Neutrophil (primary cell): ENCODE results near the gene PHLDB1.

Experiments used
- H3K27ac ChIP-seq: fragments of 200-600 bp; sonication (generic); 2 replicates; pipeline ENCODE4 v1.5.1; 2016; ENCODE audit warnings: mild to moderate bottlenecking, moderate library complexity
- H3K27me3 ChIP-seq: fragments of 200-600 bp; sonication (generic); 2 replicates; pipeline ENCODE4 v1.6.0; 2016; ENCODE audit warnings: mild to moderate bottlenecking
- H3K36me3 ChIP-seq: fragments of 200-600 bp; sonication (generic); 2 replicates; pipeline ENCODE4 v1.5.1; 2017
- H3K4me1 ChIP-seq, 2 experiments: fragments of 200-600 bp in 1 of 2; sonication (generic) in 1 of 2; 1 replicate in 1 of 2; 2 replicates in 1 of 2; pipeline versions ENCODE4 v1.5.1 to v1.6.1; 2013 to 2016; ENCODE audit warnings: low read depth in 1 of 2, low read length in 1 of 2, mild to moderate bottlenecking in 1 of 2, moderate library complexity in 1 of 2; ENCODE audit not compliant: control insufficient read depth in 1 of 2, insufficient read depth in 1 of 2
- H3K4me3 ChIP-seq, 2 experiments: fragments of 200-600 bp in 1 of 2; sonication (generic) in 1 of 2; 1 replicate in 1 of 2; 2 replicates in 1 of 2; pipeline ENCODE4 v1.5.1; 2013 to 2016; ENCODE audit warnings: low read depth in 1 of 2, low read length in 1 of 2, mild to moderate bottlenecking in 1 of 2, moderate library complexity in 1 of 2
- H3K9me3 ChIP-seq: fragments of 200-600 bp; sonication (generic); 2 replicates; pipeline ENCODE4 v1.5.1; 2016
- CTCF ChIP-seq: fragments of 200-600 bp; sonication (generic); IDR thresholded peaks from 2 replicates; pipeline ENCODE4 v1.5.1; 2016; ENCODE audit warnings: antibody characterized with exemption

The PHLDB1 gene

GRCh38 chr11:118648291-118648690 lies 40.9 kb downstream of the PHLDB1 start:
- no peaks in the 10 kb centered on the region for H3K36me3 ChIP-seq

GRCh38 chr11:118649941-118650340 lies 42.5 kb downstream of the PHLDB1 start:
- no peaks in the 10 kb centered on the region for H3K4me1 ChIP-seq
- TF ChIP-seq CTCF = no peak
- no peak overlapping the region for H3K4me3 ChIP-seq
- no peaks in the 10 kb centered on the region for H3K27me3 ChIP-seq
- no peaks in the 10 kb centered on the region for H3K9me3 ChIP-seq
- no peaks in the 10 kb centered on the region for H3K36me3 ChIP-seq
- H3K27ac ChIP-seq = no peak overlapping the region

More at GRCh38 chr11:118648291-118648690, 40.9 kb downstream of the PHLDB1 start:
- H3K9me3 ChIP-seq = no peaks in the 10 kb centered on the region
- no peaks in the 10 kb centered on the region for H3K27me3 ChIP-seq
- TF ChIP-seq CTCF = no peak
- no peaks in the 10 kb centered on the region for H3K4me1 ChIP-seq
- no peak overlapping the region for H3K4me3 ChIP-seq
- H3K27ac ChIP-seq = no peak overlapping the region

GRCh38 chr11:118650366-118650765 lies 43.0 kb downstream of the PHLDB1 start:
- no peaks in the 10 kb centered on the region for H3K36me3 ChIP-seq
- no peaks in the 10 kb centered on the region for H3K4me1 ChIP-seq
- no peaks in the 10 kb centered on the region for H3K9me3 ChIP-seq
- H3K27me3 ChIP-seq = no peaks in the 10 kb centered on the region
- no peak for TF ChIP-seq CTCF
- H3K4me3 ChIP-seq = no peak overlapping the region
- no peak overlapping the region for H3K27ac ChIP-seq

- Histone ChIP-seq H3K9me3 (no peaks in the 10 kb centered on the region), H3K27me3 (no peaks in the 10 kb centered on the region), H3K27ac (no peak overlapping the region), H3K4me3 (no peak overlapping the region), H3K4me1 (no peaks in the 10 kb centered on the region), H3K36me3 (no peaks in the 10 kb centered on the region)
- no peak for TF ChIP-seq CTCF
These were observed 44.4 kb downstream of the PHLDB1 start for GRCh38 chr11:118651820-118652219.

- Histone ChIP-seq H3K9me3 (no peaks in the 10 kb centered on the region), H3K4me3 (no peak overlapping the region), H3K36me3 (no peaks in the 10 kb centered on the region), H3K4me1 (no peaks in the 10 kb centered on the region), H3K27me3 (no peaks in the 10 kb centered on the region), H3K27ac (no peak overlapping the region)
- no peak for TF ChIP-seq CTCF
These were observed 45.3 kb downstream of the PHLDB1 start for GRCh38 chr11:118652681-118653181.
